K562 (cell line): ENCODE data around the gene SLCO3A1. TPM values are rescaled to one million over a fixed set of nuclear protein-coding genes. Genes with fewer than 3 reads are reported as not detected.

Experiments
- ATAC-seq: fragments of 200-7000 bp; cut with Tn5 transposase; 3 replicates; pipeline ENCODE4 v1.9.1; 2020; ENCODE audit warnings: moderate library complexity
- BruUV-seq: library from RNA; stranded (reverse); fragments of 400-500 nt; replicated peaks from 2 replicates; lab custom pipeline; 2021; lab: Mats Ljungman, UMichigan
- CTCF ChIA-PET: fragments of 300-600 bp; formaldehyde crosslinking; extraction: SDS; loops from one replicate; lab custom pipeline; 2021; ENCODE audit warnings: low intra/inter-chr PET ratio; lab: Yijun Ruan, JAX
- POLR2A ChIA-PET: fragments of 300-600, 350-650 bp; sonication (Branson Sonifier 250); formaldehyde crosslinking; extraction: SDS; loops from one replicate; lab custom pipeline; 2021; ENCODE audit warnings: antibody characterized with exemption, inconsistent platforms; lab: Yijun Ruan, JAX
- DNase-seq, 4 experiments: peaks; one replicate each; pipeline versions ENCODE4 v3.0.0 to v3.0.0-alpha.2; 2011 to 2018; ENCODE audit warnings: low spot score in 3 of 4, mixed read lengths in 3 of 4; ENCODE audit errors: extremely low read depth in 1 of 4
- FAIRE-seq: peaks from 2 replicates; lab custom pipeline; 2011; peaks lifted over from hg19 to GRCh38; lab: Jason Lieb, UNC
- H2AFZ ChIP-seq: 2 replicates; pipeline ENCODE4 v1.6.0; 2011; ENCODE audit warnings: low read depth, low read length, control low read depth, inconsistent platforms
- H3K27ac ChIP-seq: fragments of 200-600 bp; 3 replicates; pipeline ENCODE4 v1.8.0; 2011; ENCODE audit warnings: low read depth, mild to moderate bottlenecking, control low read depth, inconsistent platforms, low read length, moderate library complexity, mixed read lengths; ENCODE audit errors: extremely low read depth
- H3K27me3 ChIP-seq, 2 experiments: fragments of 300-600 bp in 1 of 2; 2 replicates in 1 of 2; 3 replicates in 1 of 2; pipeline versions ENCODE4 v1.6.0 to v1.8.0; 2011; ENCODE audit warnings: inconsistent platforms in 2 of 2, low read length in 2 of 2, mild to moderate bottlenecking in 1 of 2, mixed read lengths in 1 of 2, moderate library complexity in 1 of 2; ENCODE audit not compliant: control insufficient read depth in 2 of 2, insufficient read depth in 2 of 2
- H3K36me3 ChIP-seq: fragments of 300-600 bp; 3 replicates; pipeline ENCODE4 v1.8.0; 2011; ENCODE audit warnings: mild to moderate bottlenecking, low read length, inconsistent platforms; ENCODE audit not compliant: control insufficient read depth, insufficient read depth
- H3K4me1 ChIP-seq, 2 experiments: fragments of 200-600 bp in 1 of 2; replicated peaks in 1 of 2; 2 replicates in 1 of 2; 3 replicates in 1 of 2; pipeline versions ENCODE4 v1.5.1 to v1.8.0; 2011; ENCODE audit warnings: inconsistent platforms in 2 of 2, low read length in 2 of 2, mild to moderate bottlenecking in 1 of 2, mixed read lengths in 1 of 2, moderate library complexity in 1 of 2; ENCODE audit not compliant: control insufficient read depth in 2 of 2, insufficient read depth in 2 of 2
- H3K4me2 ChIP-seq: 2 replicates; pipeline ENCODE4 v1.6.1; 2011; ENCODE audit warnings: low read length, control low read depth, inconsistent platforms, mixed read lengths; ENCODE audit not compliant: insufficient read depth
- H3K4me3 ChIP-seq: fragments of 200-600 bp; sonication (generic), shearing (Covaris generic); 2 replicates; pipeline ENCODE4 v1.5.1; 2016; ENCODE audit warnings: control low read depth, inconsistent platforms
- H3K79me2 ChIP-seq: fragments of 200-600 bp; 3 replicates; pipeline ENCODE4 v1.8.0; 2011; ENCODE audit warnings: low read length, inconsistent platforms; ENCODE audit not compliant: control insufficient read depth, insufficient read depth
- H3K9ac ChIP-seq, 2 experiments: 2 replicates each; pipeline versions ENCODE4 v1.6.0 to v1.6.1; 2011; ENCODE audit warnings: low read depth in 2 of 2, low read length in 2 of 2, control low read depth in 1 of 2, inconsistent platforms in 1 of 2, mild to moderate bottlenecking in 1 of 2, mixed read lengths in 1 of 2; ENCODE audit not compliant: insufficient read depth in 1 of 2
- H3K9me1 ChIP-seq: one replicate; pipeline ENCODE4 v1.6.0; 2011; ENCODE audit warnings: inconsistent platforms, mild to moderate bottlenecking, low read length, moderate library complexity; ENCODE audit not compliant: control insufficient read depth, insufficient read depth
- H3K9me3 ChIP-seq: replicated peaks from 2 replicates; pipeline ENCODE4 v1.5.1; 2011; ENCODE audit warnings: low read depth, low read length, inconsistent platforms; ENCODE audit not compliant: control insufficient read depth, insufficient read depth
- H4K20me1 ChIP-seq: replicated peaks from 2 replicates; pipeline ENCODE4 v1.6.1; 2011; ENCODE audit warnings: low read length, inconsistent platforms, mixed read lengths; ENCODE audit not compliant: control insufficient read depth, insufficient read depth
- NEUROD1 ChIP-seq: fragments of 150-350 bp; IDR thresholded peaks from 2 replicates; pipeline ENCODE4 v1.6.1; 2014; ENCODE audit warnings: borderline replicate concordance, low read length, low read depth; ENCODE audit not compliant: partially characterized antibody
- TEAD2 ChIP-seq: fragments of 450-650 bp; IDR thresholded peaks from 2 replicates; pipeline ENCODE4 v1.6.1; 2016; ENCODE audit warnings: missing genetic modification characterization, control low read depth, missing compliant biosample characterization
- ZNF184 ChIP-seq: sonication (generic); formaldehyde crosslinking; IDR thresholded peaks from 2 replicates; pipeline ENCODE4 v1.5.0; 2020; ENCODE audit warnings: missing genetic modification reagents
- WGBS: fragments of 100-300 bp; shearing (Covaris generic); methylation state at CpG from one replicate; pipeline ENCODE4 v1.1.6; 2016; ENCODE audit warnings: low coverage, mixed read lengths; ENCODE audit not compliant: insufficient coverage; ENCODE audit errors: missing lambda C conversion rate; 5-methylcytosine and 5-hydroxymethylcytosine counted together
- in situ Hi-C: fragments of 300-500 bp; cut with MboI; formaldehyde crosslinking; loops from 4 replicates; pipeline ENCODE4 v1.15.0; 2018; ENCODE audit warnings: inconsistent platforms, mixed read lengths
- intact Hi-C: fragments of 100-400 bp; cut with micrococcal nuclease; formaldehyde crosslinking; loops from 2 replicates; pipeline ENCODE4 v1.14.2; 2022
- polyA plus RNA-seq, 8 experiments: library from polyadenylated mRNA; depleted of rRNA in 4 of 8; stranded (reverse) in 5 of 8; unstranded in 3 of 8; fragments of >200 nt; fragmentation: Nextera tagmentation in 2 of 8; fragmentation: Illumina TruSeq in 1 of 8; extraction: Ambion mirVana in 2 of 8; extraction: Trizol in 1 of 8; gene quantifications; 2 replicates each; pipeline versions ENCODE4 v1.2.1 to v1.2.3, GENCODE V29; 2011 to 2014; ENCODE audit warnings: inconsistent platforms in 1 of 8, missing spikeins in 1 of 8
- total RNA-seq, 7 experiments: library from RNA; depleted of rRNA in 6 of 7; stranded (reverse); fragments of >200 nt in 6 of 7; fragmentation: Illumina TruSeq in 2 of 7; extraction: Trizol in 2 of 7; gene quantifications; 2 replicates each; pipeline versions ENCODE4 v1.2.1 to v1.2.3, GENCODE V29; 2011 to 2021; ENCODE audit warnings: low replicate concordance in 1 of 7
- TF ChIP-seq, protein P1 (sequence below), 3 experiments: fragments of 200-800 bp in 1 of 3; fragments of 250-450 bp in 1 of 3; fragments of 450-650 bp in 1 of 3; sonication (Bioruptor Pico) in 1 of 3; sonication (Bioruptor generic) in 1 of 3; formaldehyde crosslinking in 1 of 3; IDR thresholded peaks; 2 replicates each; pipeline versions ENCODE4 v1.6.1 to v1.8.0; 2016 to 2022; ENCODE audit warnings: mild to moderate bottlenecking in 2 of 3, missing genetic modification characterization in 2 of 3, missing compliant biosample characterization in 1 of 3, moderate library complexity in 1 of 3
- TF ChIP-seq, protein P2 (sequence below): fragments of 450-650 bp; IDR thresholded peaks from 2 replicates; pipeline ENCODE4 v1.6.1; 2016; ENCODE audit warnings: low read depth, mild to moderate bottlenecking, moderate library complexity

Gene SLCO3A1
- total and polyA plus RNA-seq, 9 of the 15 experiments (the other 6 are each of a cell fraction or from before 2014, with no cell fraction given), result 0.01 to 0.84 (median 0.06) TPM; not detected in 3

- ChIA-PET CTCF (no interaction called here), POLR2A (interaction anchor here (0.6 kb wide), 1 partner anchor 23 kb away, joined by 3 read pairs; no protein-coding TSS in a partner anchor)
- 0% methylated on average over 1 of the region's 1 CpG for WGBS
- no TSS peak for BruUV-seq
- Histone ChIP-seq H3K4me1 (no peaks in the 10 kb centered on the region), H3K9me1 (no peaks in the 10 kb centered on the region), H3K4me2 (no peak overlapping the region), H3K9me3 (no peaks in the 10 kb centered on the region), H3K4me3 (no peak overlapping the region), H2AFZ (no peak overlapping the region), H3K9ac (no peak overlapping the region), H3K79me2 (no peaks in the 10 kb centered on the region), H3K27me3 (no peaks in the 10 kb centered on the region), H3K36me3 (no peaks in the 10 kb centered on the region), H3K27ac (no peak overlapping the region), H4K20me1 (no peaks in the 10 kb centered on the region)
- intact Hi-C loops (no loop called here), in situ Hi-C loops (no loop called here)
- DNase-seq, result no peak
- no peak for ATAC-seq
- FAIRE-seq, result no peak
- TF ChIP-seq NEUROD1, result no peak
- TF ChIP-seq TEAD2 (tag), result no peak
- TF ChIP-seq, protein P1, sequence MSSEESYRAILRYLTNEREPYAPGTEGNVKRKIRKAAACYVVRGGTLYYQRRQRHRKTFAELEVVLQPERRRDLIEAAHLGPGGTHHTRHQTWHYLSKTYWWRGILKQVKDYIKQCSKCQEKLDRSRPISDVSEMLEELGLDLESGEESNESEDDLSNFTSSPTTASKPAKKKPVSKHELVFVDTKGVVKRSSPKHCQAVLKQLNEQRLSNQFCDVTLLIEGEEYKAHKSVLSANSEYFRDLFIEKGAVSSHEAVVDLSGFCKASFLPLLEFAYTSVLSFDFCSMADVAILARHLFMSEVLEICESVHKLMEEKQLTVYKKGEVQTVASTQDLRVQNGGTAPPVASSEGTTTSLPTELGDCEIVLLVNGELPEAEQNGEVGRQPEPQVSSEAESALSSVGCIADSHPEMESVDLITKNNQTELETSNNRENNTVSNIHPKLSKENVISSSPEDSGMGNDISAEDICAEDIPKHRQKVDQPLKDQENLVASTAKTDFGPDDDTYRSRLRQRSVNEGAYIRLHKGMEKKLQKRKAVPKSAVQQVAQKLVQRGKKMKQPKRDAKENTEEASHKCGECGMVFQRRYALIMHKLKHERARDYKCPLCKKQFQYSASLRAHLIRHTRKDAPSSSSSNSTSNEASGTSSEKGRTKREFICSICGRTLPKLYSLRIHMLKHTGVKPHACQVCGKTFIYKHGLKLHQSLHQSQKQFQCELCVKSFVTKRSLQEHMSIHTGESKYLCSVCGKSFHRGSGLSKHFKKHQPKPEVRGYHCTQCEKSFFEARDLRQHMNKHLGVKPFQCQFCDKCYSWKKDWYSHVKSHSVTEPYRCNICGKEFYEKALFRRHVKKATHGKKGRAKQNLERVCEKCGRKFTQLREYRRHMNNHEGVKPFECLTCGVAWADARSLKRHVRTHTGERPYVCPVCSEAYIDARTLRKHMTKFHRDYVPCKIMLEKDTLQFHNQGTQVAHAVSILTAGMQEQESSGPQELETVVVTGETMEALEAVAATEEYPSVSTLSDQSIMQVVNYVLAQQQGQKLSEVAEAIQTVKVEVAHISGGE (CRISPR knock-in tag; IDR thresholded peaks at IDR 0.05), result no peak
- TF ChIP-seq, protein P2, sequence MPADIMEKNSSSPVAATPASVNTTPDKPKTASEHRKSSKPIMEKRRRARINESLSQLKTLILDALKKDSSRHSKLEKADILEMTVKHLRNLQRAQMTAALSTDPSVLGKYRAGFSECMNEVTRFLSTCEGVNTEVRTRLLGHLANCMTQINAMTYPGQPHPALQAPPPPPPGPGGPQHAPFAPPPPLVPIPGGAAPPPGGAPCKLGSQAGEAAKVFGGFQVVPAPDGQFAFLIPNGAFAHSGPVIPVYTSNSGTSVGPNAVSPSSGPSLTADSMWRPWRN, result no peak
- no peak for TF ChIP-seq ZNF184 (CRISPR knock-in tag)
Measured at GRCh38 chr15:91904942-91905341, 51.4 kb downstream of the SLCO3A1 start.
